Muscle layer of colon (tissue), 2 donors: Measurements from ENCODE around the gene SH3BP5L.

ENCODE experiments used
- H3K27ac ChIP-seq: one replicate; pipeline ENCODE4 v1.7.0; 2013; ENCODE audit warnings: low read depth, mild to moderate bottlenecking, low read length, moderate library complexity
- H3K27me3 ChIP-seq, 2 donors: one replicate each; pipeline ENCODE4 v1.7.0; 2013; ENCODE audit warnings: low read length in 2 of 2, mild to moderate bottlenecking in 2 of 2; ENCODE audit not compliant: insufficient read depth in 2 of 2, control insufficient read depth in 1 of 2
- H3K36me3 ChIP-seq: one replicate; pipeline ENCODE4 v1.7.0; 2013; ENCODE audit warnings: mild to moderate bottlenecking, low read length; ENCODE audit not compliant: insufficient read depth
- H3K4me1 ChIP-seq: one replicate; pipeline ENCODE4 v1.7.0; 2013; ENCODE audit warnings: mild to moderate bottlenecking, low read length; ENCODE audit not compliant: insufficient read depth
- H3K4me3 ChIP-seq, 2 donors: one replicate each; pipeline ENCODE4 v1.7.0; 2013; ENCODE audit warnings: low read length in 2 of 2, low read depth in 1 of 2, mild to moderate bottlenecking in 1 of 2, moderate library complexity in 1 of 2
- H3K9ac ChIP-seq: one replicate; pipeline ENCODE4 v1.7.0; 2013; ENCODE audit warnings: low read length
- H3K9me3 ChIP-seq: one replicate; pipeline ENCODE4 v1.7.0; 2013; ENCODE audit warnings: mild to moderate bottlenecking, low read length
- donor health status: abdominal sarcoma.
- donor health status: Adenocarcinoma of cecum.

SH3BP5L gene

GRCh38 chr1:248782416-248783141, 43.1 kb downstream of the SH3BP5L start:
- Histone ChIP-seq H3K9me3 (peaks cover 5% of the 10 kb centered on the region), H3K9ac (no peak overlapping the region), H3K27ac (no peak overlapping the region), H3K27me3 (no peaks in the 10 kb centered on the region), H3K36me3 (no peaks in the 10 kb centered on the region), H3K4me3 (no peak overlapping the region), H3K4me1 (no peaks in the 10 kb centered on the region)

DNA sequence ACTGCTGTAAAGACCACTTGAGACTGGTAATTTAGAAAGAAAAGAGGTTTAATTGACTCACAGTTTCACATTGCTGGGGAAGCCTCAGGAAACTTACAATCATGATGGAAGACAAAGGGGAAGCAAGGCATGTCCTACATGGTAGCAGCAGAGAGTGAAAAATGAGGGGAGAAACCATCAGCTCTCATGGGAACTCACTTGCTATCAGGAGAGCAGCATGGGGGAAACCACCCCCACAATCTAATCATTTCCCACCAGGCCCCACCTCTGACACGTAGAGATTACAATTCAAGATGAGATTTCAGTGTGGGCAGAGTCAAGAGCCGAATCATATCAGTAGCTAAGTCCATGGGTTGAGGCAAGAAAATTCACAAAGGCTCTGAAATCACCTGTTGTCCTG, 46.4 kb downstream of the SH3BP5L start:
- Histone ChIP-seq H3K36me3 (no peaks in the 10 kb centered on the region), H3K27ac (no peak overlapping the region), H3K4me1 (no peaks in the 10 kb centered on the region), H3K27me3 (no peaks in the 10 kb centered on the region), H3K9ac (no peak overlapping the region), H3K9me3 (peaks cover 5% of the 10 kb centered on the region), H3K4me3 (no peak overlapping the region)

DNA sequence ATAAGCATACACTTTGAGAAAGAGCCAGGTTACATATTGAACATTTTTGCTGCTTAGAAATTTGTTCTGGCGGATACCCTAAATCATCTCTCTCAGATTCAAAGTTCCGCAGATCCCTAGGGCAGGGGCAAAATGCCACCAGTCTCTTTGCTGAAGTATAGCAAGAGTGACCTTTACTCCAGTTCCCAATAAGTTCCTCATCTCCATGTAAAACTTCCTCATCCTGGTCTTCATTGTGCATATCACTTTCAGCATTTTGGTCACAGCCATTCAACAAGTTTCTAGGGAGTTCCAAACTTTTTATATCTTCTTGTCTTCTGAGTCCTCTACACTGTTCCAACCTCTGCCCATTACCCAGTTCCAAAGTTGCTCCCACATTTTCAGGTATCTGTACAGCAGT, 46.8 kb downstream of the SH3BP5L start:
- Histone ChIP-seq H3K27me3 (no peaks in the 10 kb centered on the region), H3K36me3 (no peaks in the 10 kb centered on the region), H3K27ac (no peak overlapping the region), H3K9ac (no peak overlapping the region), H3K4me1 (no peaks in the 10 kb centered on the region), H3K9me3 (peaks cover 5% of the 10 kb centered on the region), H3K4me3 (no peak overlapping the region)

DNA sequence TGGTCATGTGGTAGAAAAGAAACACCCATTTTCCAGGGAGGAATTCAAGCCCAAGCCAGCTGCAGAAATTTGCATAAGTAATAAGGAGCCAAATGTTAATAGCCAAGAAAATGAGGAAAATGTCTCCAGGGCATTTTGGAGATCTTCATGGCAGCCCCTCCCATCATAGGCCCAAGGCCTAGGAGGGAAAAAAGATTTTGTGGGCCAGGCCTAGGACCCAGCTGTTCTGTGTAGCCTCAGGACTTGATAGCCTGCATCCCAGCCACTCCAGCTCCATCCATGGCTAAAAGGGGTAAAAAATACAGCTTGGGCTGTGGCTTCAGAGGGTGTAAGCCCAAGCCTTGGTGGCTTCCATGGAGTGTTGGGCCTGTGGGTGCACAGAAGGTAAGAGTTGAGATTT, 48.7 kb downstream of the SH3BP5L start:
- no peak overlapping the region for H3K9ac ChIP-seq
- peaks cover 5% of the 10 kb centered on the region for H3K9me3 ChIP-seq
- H3K27ac ChIP-seq: no peak overlapping the region
- H3K36me3 ChIP-seq: no peaks in the 10 kb centered on the region
- no peaks in the 10 kb centered on the region for H3K27me3 ChIP-seq
- no peak overlapping the region for H3K4me3 ChIP-seq
- no peaks in the 10 kb centered on the region for H3K4me1 ChIP-seq

- H3K27ac ChIP-seq: no peak overlapping the region
- H3K4me1 ChIP-seq: no peaks in the 10 kb centered on the region
- H3K36me3 ChIP-seq: no peaks in the 10 kb centered on the region
- no peak overlapping the region for H3K9ac ChIP-seq
- no peaks in the 10 kb centered on the region for H3K27me3 ChIP-seq
- H3K9me3 ChIP-seq: no peaks in the 10 kb centered on the region
- H3K4me3 ChIP-seq: no peak overlapping the region
Observed at GRCh38 chr1:248775441-248775840, 50.3 kb downstream of the SH3BP5L start.
